GM18520 (cell line): Measurements from ENCODE around the gene THOC5.
"Not testable (repeated sequence)": the region's sequence is repeated elsewhere in the genome, so short reads cannot be mapped to it uniquely, and the experiment has no call there.

Source experiments
- ATAC-seq: cut with Tn5 transposase; IDR thresholded peaks from one replicate; pipeline ENCODE4 v1.9.1; 2021; ENCODE audit not compliant: unreplicated experiment

Gene THOC5

DNA sequence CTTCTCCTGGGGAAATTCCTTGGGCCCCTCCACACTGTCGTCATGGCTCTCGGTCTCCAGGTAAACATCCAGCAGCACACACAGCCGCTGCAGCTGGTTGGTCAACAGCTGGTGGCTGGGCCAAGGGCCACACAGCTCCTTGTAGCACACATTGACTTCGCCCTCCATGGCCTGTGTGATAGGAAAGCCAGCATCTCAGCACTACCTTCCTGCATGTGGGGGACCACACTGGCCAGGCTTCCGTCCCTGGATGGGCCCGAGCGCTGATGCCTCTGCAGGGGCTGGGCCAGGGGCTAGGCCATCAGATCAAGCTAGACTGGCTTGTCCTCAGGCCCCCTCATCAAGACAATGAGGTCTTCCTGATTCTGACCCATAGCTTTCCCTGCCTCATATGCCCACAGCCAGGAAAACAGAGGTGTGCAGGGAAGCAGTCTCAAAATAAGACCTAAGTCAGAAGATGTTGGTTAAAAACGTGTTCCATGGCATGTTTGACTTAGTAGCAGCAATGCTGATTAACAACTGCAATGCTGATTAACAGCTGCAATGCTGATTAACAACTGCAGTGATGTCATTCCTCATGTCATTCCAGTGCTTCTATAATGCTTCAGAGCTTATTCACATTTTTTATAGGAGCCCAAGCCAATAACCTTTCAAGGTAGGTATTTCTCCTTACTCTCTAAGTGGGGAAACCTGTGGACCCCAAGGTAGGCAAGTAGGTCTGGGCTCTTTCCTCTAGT lies 42.3 kb downstream of the THOC5 start:
- ATAC-seq: no peak

DNA sequence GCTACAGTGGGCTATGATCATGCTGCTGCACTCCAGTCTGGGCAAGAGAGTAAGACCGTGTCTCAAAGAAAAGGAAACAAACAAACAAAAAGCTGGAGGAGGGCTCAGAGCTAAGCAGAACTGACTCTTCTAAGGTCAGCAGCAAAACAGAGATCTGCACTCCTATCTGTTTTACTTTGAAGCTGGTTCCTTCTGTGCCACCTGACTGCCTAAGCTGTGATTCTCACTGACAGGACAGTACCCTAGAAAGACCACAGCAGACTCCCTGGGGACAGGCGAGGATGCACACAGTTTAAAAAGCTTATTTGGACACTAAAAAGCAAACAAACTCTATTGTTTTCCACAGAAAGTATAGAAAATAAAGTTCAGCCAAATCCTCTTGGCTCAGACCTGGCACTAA lies 43.0 kb downstream of the THOC5 start:
- no peak for ATAC-seq

DNA sequence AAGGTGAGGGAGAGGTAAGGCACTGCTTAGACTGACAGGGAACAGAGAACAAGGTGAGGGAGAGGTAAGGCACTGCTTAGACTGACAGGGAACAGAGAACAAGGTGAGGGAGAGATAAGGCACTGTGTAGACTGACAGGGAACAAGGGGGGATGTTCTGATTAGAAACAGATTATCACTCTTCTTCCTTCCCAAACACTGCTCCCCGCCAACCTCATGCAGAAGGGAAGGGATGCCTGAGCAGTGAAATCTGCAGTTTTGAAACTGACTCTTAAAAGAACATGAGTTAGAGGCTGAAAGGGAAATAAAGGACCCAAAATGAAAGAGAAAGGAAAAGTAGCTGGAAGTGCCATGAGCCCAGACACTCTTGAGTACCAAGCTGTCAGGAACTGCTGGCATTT lies 43.7 kb downstream of the THOC5 start:
- no peak for ATAC-seq

DNA sequence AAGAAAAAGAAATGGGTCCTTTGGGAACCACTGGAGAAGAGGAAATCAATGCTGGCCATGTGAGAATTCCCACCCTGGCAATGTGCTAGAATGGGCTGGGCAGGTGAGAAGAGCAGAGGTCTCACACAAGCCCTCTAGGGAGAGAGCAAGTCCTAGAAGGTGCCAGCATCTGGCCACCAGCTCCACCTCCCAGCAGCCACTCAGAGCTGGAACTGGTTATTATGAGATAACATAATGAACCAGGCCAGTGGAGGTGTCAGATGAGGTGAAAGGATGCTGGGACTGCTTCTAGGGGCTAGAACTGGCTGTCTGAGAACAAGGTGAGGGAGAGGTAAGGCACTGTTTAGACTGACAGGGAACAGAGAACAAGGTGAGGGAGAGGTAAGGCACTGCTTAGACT lies 44.3 kb downstream of the THOC5 start:
- ATAC-seq: no peak

DNA sequence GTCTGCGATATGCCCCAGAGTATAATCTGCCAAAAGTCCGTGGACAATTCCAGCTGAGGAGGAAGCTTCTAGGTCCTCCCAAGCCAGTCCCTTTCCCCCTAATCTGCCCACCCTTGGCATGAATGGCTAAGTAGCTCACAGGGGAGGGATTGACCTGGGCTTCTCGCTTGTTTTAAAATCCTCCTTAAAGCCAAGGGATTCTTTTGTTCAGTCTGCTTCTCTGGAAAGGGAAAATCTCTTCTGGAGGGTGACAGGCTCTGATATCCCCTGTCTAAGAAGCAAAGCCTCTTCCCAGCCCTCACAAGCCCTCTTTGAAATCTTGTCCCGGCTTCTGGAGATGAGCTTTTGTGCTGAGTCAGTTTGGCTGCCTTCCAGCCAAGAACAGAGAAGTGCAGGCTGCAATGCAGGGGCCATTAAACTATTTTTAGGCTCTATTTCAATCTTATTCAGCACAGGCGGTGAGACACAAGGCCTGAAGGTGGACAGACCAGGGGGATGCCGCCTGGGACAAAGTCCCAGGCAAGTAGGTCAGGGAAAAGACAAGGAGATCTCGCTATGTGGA lies 49.7 kb downstream of the THOC5 start:
- ATAC-seq: no peak

DNA sequence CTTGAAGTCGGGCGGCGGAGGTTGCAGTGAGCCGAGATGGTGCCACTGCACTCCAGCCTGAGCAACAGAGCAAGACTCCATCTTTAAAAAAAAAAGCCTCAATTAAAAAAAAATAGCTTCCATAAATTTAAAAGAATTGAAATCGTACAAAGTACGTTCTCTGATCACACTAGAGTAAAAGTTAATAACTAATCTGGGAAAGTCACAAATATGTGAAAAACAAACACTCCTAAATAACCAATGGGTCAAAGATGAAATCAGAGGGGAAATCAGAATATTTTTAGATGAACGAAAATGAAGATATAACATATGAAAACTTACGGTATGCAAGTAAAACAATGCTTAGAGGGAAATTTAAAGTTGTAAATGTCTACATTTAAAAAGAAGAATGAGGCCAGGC lies 53.7 kb downstream of the THOC5 start:
- ATAC-seq: no peak

DNA sequence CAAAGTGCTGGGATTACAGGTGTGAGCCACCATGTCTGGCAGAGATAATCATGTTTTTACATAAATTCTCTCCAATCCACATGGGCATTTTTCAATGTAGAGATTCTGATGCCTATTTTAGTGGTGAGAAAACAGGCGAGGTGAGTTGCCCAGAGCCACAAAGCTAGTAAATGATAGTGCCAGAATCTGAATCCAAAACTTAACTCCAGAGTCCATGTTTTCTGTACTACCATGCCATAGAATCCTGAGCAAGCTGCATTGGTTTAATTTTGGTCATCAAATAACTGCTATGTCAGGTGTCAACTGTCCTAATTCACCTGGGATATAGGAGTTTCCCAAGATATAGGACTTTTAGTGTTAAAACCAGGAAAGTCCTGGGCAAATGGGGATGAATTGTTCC lies 59.9 kb downstream of the THOC5 start:
- ATAC-seq: no peak

DNA sequence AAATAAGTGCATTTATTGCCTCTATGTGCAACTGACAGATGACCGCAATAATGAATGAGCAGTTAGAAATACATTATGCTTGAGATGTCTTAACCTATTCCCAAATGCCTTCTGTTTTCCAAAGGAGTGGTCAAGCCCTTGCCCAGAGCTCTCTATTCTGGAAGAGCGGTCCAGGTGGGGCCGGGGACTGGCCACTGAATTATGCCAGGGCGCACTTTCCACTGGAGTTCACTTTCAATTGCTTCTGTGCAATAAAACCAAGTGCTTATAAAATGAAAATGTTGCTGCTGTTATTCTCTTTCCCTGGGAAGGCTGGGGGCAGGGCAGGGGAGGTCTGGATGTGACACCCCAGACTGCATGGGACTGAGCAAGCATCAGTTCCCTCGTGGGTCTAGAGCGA lies 62.5 kb downstream of the THOC5 start:
- ATAC-seq: no peak

DNA sequence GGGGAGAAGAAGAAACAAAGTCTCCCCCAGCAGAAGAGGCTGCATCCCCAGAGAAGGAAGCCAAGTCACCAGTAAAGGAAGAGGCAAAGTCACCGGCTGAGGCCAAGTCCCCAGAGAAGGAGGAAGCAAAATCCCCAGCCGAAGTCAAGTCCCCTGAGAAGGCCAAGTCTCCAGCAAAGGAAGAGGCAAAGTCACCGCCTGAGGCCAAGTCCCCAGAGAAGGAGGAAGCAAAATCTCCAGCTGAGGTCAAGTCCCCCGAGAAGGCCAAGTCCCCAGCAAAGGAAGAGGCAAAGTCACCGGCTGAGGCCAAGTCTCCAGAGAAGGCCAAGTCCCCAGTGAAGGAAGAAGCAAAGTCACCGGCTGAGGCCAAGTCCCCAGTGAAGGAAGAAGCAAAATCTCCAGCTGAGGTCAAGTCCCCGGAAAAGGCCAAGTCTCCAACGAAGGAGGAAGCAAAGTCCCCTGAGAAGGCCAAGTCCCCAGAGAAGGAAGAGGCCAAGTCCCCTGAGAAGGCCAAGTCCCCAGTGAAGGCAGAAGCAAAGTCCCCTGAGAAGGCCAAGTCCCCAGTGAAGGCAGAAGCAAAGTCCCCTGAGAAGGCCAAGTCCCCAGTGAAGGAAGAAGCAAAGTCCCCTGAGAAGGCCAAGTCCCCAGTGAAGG lies 64.3 kb downstream of the THOC5 start:
- ATAC-seq: not testable (repeated sequence)

DNA sequence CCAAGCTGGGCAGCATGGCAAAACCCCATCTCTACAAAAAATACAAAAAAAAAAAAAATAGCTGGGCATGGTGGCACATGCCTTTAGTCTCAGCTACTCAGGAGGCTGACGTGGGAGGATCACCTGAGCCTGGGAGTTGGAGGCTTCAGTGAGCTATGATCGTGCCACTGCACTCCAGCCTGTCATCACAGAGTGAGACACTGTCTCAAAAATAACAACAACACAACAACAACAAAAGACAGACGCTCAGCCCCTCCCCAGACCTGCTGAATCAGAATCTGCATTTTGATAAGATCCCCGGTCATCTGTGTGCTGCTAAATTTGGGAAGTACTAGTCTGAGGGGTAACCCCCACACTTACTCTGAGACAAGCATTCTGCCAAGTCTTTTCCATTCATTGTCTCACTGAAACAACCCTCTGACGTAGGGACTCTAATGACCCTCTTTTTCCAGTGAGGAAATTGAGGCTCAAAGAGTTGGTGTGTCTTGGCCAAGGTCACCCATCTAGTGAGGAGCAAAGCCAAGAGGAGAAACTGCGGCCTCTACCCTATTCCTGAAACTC lies 66.1 kb downstream of the THOC5 start:
- ATAC-seq: no peak

DNA sequence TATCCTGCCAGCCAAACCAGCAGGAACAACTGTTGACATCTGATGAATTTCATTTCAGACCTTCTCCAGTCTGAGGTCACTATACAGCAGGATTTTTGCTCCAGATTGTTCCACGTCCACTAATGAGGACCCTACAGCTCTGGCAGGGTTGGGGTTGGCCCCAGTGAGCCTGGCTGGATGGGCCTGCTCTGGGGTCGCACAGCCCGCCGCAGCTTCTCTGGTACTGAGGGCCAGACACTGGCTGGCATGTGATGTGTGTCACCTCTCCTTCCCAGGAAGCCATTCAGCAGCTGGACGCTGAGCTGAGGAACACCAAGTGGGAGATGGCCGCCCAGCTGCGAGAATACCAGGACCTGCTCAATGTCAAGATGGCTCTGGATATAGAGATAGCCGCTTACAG lies 68.1 kb downstream of the THOC5 start:
- ATAC-seq: no peak

DNA sequence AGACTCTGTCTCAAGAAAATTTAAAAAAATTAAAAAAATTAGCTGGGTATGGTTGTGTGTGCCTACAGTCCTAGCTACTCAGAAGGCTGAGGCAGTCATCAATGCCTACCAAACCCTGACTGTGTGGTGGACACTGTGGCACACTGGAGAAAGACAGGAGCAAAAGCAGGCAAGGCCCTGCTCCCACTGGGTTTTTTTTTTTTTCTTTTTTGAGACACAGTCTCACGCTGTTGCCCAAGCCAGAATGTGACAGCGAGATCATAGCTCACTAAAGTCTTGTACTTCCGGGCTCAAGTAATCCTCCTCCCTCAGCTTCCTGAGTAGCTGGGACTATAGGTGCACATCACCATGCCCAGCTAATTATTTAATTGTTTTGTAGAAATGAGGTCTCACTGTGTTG lies 68.9 kb downstream of the THOC5 start:
- no peak for ATAC-seq

DNA sequence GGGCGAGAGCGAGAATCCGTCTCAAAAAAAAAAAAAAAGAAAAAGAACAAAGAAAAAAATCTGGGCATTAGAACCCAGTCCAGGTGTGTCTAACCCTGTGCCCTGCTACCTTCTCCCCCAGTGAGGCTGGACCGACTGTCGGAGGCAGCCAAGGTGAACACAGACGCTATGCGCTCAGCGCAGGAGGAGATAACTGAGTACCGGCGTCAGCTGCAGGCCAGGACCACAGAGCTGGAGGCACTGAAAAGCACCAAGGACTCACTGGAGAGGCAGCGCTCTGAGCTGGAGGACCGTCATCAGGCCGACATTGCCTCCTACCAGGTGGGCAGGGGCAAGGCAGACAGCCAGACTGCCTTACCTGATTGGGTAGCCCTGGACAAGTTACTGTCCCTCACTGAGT lies 70.3 kb downstream of the THOC5 start:
- no peak for ATAC-seq

DNA sequence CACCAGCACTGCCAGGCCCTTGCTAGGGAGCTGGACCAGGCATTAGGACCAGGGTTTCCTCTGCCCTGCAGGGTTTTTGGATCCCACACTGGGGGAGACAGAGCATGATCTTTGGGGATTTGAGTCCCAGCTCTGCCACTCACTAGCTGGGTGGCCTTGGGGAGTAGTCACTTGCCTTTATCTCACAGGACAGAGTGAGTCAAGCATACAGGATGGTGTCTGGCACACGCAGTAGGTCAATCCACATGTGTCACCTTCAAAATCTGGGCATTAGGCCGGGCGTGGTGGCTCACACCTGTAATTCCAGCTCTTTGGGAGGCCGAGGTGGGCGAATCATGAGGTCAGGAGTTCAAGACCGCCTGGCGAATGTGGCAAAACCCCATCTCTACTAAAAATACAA lies 70.8 kb downstream of the THOC5 start:
- no peak for ATAC-seq

DNA sequence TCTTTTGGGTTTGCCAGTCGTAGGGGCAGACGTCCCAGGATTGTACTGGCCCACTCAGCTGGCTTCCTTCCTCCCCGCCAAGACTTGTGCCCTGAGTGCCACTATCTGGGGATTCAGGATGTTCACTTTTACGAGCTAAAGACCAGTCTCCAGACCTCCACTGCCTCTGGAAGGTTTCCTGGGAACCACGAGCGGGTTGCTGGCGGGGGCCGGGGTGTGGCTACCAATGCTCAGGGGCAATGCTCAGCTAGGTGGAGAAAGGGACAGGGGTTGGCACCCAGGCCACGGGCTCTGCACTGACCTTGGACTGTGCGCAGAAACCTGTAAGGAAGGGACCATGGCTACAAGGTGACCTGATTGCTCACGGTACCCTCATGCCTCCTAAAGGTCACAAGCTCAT lies 71.3 kb downstream of the THOC5 start:
- ATAC-seq: no peak

DNA sequence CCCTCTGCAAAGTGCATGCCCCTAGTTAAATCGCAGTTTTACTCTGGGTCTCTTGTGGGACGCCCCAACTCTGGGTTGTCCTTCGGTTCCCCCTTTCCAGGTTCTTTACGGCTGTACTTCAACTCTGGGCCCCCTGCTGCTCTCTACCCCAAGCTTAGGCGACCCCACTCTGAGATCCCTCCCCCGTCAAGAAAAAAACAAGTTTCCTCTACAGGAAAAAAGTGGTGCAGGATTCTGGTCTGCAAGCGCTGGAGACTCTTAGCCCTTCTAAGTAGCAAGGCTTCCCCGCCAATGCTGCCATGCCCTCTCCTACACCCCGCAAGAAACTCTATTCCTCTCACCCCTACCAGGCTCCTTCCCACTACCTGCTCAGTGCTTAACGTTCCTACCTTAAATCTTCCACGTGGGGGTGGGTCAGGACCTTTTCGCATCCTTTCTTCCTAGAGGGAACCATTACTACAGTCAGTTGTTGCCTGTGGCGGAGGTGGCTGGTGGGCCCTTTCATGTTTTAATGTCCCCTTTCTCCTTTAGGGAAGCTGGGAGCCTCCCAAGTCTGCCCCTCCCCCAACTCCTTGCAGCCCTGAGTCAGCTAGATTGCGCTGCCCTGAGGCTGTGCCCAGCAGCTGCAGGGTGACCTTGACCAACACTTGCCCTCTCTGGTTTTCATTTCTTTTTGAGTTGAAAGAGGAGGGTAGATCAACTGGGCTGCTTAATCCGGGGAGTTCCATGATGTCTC lies 72.1 kb downstream of the THOC5 start:
- no peak for ATAC-seq

DNA sequence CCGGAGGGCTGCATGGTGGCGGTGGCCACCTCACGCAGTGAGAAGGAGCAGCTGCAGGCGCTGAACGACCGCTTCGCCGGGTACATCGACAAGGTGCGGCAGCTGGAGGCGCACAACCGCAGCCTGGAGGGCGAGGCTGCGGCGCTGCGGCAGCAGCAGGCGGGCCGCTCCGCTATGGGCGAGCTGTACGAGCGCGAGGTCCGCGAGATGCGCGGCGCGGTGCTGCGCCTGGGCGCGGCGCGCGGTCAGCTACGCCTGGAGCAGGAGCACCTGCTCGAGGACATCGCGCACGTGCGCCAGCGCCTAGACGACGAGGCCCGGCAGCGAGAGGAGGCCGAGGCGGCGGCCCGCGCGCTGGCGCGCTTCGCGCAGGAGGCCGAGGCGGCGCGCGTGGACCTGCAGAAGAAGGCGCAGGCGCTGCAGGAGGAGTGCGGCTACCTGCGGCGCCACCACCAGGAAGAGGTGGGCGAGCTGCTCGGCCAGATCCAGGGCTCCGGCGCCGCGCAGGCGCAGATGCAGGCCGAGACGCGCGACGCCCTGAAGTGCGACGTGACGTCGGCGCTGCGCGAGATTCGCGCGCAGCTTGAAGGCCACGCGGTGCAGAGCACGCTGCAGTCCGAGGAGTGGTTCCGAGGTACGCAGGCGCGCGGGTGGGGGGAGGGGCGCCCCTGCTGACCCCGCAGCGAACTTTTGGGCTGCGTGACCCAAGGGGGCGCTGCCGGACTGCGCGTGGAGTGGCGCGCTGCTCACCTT lies 72.9 kb downstream of the THOC5 start:
- no peak for ATAC-seq

DNA sequence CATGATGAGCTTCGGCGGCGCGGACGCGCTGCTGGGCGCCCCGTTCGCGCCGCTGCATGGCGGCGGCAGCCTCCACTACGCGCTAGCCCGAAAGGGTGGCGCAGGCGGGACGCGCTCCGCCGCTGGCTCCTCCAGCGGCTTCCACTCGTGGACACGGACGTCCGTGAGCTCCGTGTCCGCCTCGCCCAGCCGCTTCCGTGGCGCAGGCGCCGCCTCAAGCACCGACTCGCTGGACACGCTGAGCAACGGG lies 73.4 kb downstream of the THOC5 start:
- ATAC-seq: no peak

DNA sequence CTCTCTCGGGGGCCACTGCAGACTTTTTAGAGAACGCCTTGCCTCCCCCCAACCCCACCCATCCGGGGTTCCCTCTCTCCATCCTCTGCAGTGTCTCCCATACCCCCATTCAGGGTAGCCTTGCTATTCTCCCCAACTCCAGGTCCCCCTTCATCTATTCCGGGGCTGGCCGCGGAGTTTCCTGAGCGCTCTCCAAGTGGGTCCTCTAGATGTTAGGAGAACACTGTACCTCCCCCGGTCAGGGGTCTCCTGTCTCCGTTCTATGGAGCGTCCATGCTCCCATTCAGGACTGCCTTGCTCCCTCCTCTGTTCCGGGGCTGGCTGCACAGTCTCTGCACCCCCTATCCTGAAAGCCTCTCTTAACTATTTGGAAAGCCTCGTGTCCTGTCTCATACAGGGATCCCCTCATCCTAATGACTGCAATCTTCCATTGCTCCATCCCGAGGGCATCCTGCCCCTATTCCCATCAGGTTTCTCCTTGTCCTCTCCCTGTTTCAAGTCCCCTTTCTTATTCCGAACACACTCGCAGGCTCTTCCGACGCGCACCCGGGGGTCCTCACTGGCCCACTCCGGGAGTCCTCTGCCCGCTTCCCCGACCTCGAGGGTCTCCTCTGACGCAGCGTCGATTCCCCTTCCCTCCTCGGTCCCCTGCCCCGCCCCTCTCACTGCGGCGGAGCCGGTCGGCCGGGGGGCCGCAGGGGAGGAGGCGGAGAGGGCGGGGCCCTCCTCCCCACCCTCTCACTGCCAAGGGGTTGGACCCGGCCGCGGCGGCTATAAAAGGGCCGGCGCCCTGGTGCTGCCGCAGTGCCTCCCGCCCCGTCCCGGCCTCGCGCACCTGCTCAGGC lies 73.9 kb downstream of the THOC5 start, which contains the start of gene NEFH:
Gene NEFH (plus strand): TSS at position 802 of the 845 bp plus-strand sequence. CDS start 45 bp downstream, outside the sequence.
- no peak for ATAC-seq
